HepG2 (cell line): Measurements from ENCODE around the gene PMIS2.

Experiments used
- RFX5 ChIP-seq: IDR thresholded peaks from 2 replicates; pipeline ENCODE4 v1.6.1; 2011; ENCODE audit warnings: low read depth, low read length, improper control_type of control experiment
- TCF7 ChIP-seq: sonication (generic); IDR thresholded peaks from 2 replicates; pipeline ENCODE4 v1.6.1; 2016; ENCODE audit warnings: antibody characterized with exemption, low read depth
- TRIM24 ChIP-seq: sonication (generic); formaldehyde crosslinking; IDR thresholded peaks from 2 replicates; pipeline ENCODE4 v1.8.0; 2022; ENCODE audit warnings: mild to moderate bottlenecking, missing genetic modification reagents
- TF ChIP-seq, protein P1 (sequence below): fragments of 450-650 bp; IDR thresholded peaks from 2 replicates; pipeline ENCODE4 v1.6.1; 2017; ENCODE audit warnings: mild to moderate bottlenecking
- TF ChIP-seq, protein P2 (sequence below): sonication (generic); formaldehyde crosslinking; IDR thresholded peaks from 2 replicates; pipeline ENCODE4 v1.5.0; 2020; ENCODE audit warnings: mild to moderate bottlenecking, missing genetic modification reagents, moderate library complexity

DNA sequence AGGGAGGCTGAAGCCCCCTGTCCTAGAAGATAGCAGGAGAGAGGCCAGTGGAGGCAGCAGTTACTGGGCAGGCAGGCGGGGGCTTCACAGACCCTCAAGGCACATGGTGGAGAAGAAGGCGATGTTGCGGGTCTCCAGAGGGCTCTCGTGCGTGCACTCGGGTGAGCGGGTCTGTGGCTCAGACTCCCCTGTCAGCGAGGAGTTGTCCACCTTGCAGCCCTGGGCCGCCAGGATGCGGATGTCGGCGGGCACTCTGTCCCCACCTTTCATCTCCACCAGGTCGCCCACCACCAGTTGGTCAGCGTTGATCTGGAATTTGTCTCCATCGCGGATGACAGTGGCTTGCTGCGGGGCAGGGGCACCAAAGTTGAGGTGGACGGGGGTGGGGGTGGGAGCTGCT lies 25.7 kb upstream of the PMIS2 start:
- TF ChIP-seq, protein P1, sequence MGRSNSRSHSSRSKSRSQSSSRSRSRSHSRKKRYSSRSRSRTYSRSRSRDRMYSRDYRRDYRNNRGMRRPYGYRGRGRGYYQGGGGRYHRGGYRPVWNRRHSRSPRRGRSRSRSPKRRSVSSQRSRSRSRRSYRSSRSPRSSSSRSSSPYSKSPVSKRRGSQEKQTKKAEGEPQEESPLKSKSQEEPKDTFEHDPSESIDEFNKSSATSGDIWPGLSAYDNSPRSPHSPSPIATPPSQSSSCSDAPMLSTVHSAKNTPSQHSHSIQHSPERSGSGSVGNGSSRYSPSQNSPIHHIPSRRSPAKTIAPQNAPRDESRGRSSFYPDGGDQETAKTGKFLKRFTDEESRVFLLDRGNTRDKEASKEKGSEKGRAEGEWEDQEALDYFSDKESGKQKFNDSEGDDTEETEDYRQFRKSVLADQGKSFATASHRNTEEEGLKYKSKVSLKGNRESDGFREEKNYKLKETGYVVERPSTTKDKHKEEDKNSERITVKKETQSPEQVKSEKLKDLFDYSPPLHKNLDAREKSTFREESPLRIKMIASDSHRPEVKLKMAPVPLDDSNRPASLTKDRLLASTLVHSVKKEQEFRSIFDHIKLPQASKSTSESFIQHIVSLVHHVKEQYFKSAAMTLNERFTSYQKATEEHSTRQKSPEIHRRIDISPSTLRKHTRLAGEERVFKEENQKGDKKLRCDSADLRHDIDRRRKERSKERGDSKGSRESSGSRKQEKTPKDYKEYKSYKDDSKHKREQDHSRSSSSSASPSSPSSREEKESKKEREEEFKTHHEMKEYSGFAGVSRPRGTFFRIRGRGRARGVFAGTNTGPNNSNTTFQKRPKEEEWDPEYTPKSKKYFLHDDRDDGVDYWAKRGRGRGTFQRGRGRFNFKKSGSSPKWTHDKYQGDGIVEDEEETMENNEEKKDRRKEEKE: no peak
- no peak for TF ChIP-seq RFX5
- TF ChIP-seq, protein P2, sequence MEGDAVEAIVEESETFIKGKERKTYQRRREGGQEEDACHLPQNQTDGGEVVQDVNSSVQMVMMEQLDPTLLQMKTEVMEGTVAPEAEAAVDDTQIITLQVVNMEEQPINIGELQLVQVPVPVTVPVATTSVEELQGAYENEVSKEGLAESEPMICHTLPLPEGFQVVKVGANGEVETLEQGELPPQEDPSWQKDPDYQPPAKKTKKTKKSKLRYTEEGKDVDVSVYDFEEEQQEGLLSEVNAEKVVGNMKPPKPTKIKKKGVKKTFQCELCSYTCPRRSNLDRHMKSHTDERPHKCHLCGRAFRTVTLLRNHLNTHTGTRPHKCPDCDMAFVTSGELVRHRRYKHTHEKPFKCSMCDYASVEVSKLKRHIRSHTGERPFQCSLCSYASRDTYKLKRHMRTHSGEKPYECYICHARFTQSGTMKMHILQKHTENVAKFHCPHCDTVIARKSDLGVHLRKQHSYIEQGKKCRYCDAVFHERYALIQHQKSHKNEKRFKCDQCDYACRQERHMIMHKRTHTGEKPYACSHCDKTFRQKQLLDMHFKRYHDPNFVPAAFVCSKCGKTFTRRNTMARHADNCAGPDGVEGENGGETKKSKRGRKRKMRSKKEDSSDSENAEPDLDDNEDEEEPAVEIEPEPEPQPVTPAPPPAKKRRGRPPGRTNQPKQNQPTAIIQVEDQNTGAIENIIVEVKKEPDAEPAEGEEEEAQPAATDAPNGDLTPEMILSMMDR (CRISPR knock-in tag): no peak
- TF ChIP-seq TCF7: no peak
- TF ChIP-seq TRIM24 (CRISPR knock-in tag): no peak
